H9 (cell line): Measurements from ENCODE around the gene PNMA5. TPM values are rescaled to one million over a fixed set of nuclear protein-coding genes. Genes with fewer than 3 reads are reported as not detected.

Source experiments
- DNase-seq: peaks from one replicate; pipeline ENCODE4 v3.0.0-alpha.2; 2017
- H2AFZ ChIP-seq: one replicate; pipeline ENCODE4 v1.6.1; 2013; ENCODE audit warnings: mild to moderate bottlenecking, low read length, control low read depth, moderate library complexity
- H2AK5ac ChIP-seq: 2 replicates; pipeline ENCODE4 v1.6.1; 2013; ENCODE audit warnings: low read length, control low read depth, mixed read lengths; ENCODE audit not compliant: insufficient read length
- H2BK120ac ChIP-seq: one replicate; pipeline ENCODE4 v1.6.1; 2013; ENCODE audit warnings: low read depth, mild to moderate bottlenecking, low read length, control low read depth, inconsistent platforms; ENCODE audit not compliant: poor library complexity, severe bottlenecking
- H2BK12ac ChIP-seq: 2 replicates; pipeline ENCODE4 v1.6.1; 2013; ENCODE audit warnings: low read length, control low read depth, mixed read lengths, low read depth; ENCODE audit not compliant: insufficient read length
- H2BK15ac ChIP-seq: 2 replicates; pipeline ENCODE4 v1.6.1; 2013; ENCODE audit warnings: low read depth, low read length, control low read depth
- H2BK20ac ChIP-seq: one replicate; pipeline ENCODE4 v1.6.1; 2013; ENCODE audit warnings: low read depth, mild to moderate bottlenecking, low read length, control low read depth, inconsistent platforms; ENCODE audit not compliant: poor library complexity, severe bottlenecking
- H2BK5ac ChIP-seq: 2 replicates; pipeline ENCODE4 v1.6.1; 2013; ENCODE audit warnings: low read length, control low read depth, mixed read lengths; ENCODE audit not compliant: insufficient read length
- H3K14ac ChIP-seq: 2 replicates; pipeline ENCODE4 v1.6.1; 2013; ENCODE audit warnings: low read length, control low read depth; ENCODE audit not compliant: insufficient read depth
- H3K18ac ChIP-seq: 2 replicates; pipeline ENCODE4 v1.6.1; 2013; ENCODE audit warnings: low read depth, mild to moderate bottlenecking, mixed read lengths, low read length, control low read depth; ENCODE audit not compliant: insufficient read length
- H3K23ac ChIP-seq: 2 replicates; pipeline ENCODE4 v1.6.1; 2013; ENCODE audit warnings: low read length, control low read depth, mixed read lengths, low read depth; ENCODE audit not compliant: insufficient read length
- H3K23me2 ChIP-seq: 2 replicates; pipeline ENCODE4 v1.6.1; 2013; ENCODE audit warnings: low read depth, mild to moderate bottlenecking, mixed read lengths, low read length, control low read depth; ENCODE audit not compliant: insufficient read length, poor library complexity, severe bottlenecking
- H3K27ac ChIP-seq: 2 replicates; pipeline ENCODE4 v1.5.1; 2013; ENCODE audit warnings: low read length, control low read depth, mixed read lengths, low read depth; ENCODE audit not compliant: insufficient read length
- H3K27me3 ChIP-seq: 2 replicates; pipeline ENCODE4 v1.6.1; 2013; ENCODE audit warnings: low read length, control low read depth, inconsistent platforms; ENCODE audit not compliant: insufficient read depth
- H3K4ac ChIP-seq: 2 replicates; pipeline ENCODE4 v1.6.1; 2013; ENCODE audit warnings: low read depth, mild to moderate bottlenecking, control low read depth, inconsistent platforms, low read length, moderate library complexity
- H3K4me1 ChIP-seq: 2 replicates; pipeline ENCODE4 v1.6.1; 2013; ENCODE audit warnings: low read length, control low read depth, inconsistent platforms; ENCODE audit not compliant: insufficient read depth
- H3K4me2 ChIP-seq: 2 replicates; pipeline ENCODE4 v1.6.1; 2013; ENCODE audit warnings: low read length, control low read depth, mixed read lengths; ENCODE audit not compliant: insufficient read length, insufficient read depth
- H3K56ac ChIP-seq: 2 replicates; pipeline ENCODE4 v1.6.1; 2013; ENCODE audit warnings: low read depth, mild to moderate bottlenecking, mixed read lengths, low read length, control low read depth; ENCODE audit not compliant: insufficient read length
- H3K79me1 ChIP-seq: 2 replicates; pipeline ENCODE4 v1.6.1; 2013; ENCODE audit warnings: low read depth, mild to moderate bottlenecking, moderate library complexity, low read length, control low read depth, inconsistent platforms; ENCODE audit not compliant: insufficient read depth, poor library complexity, severe bottlenecking
- H3K79me2 ChIP-seq: 2 replicates; pipeline ENCODE4 v1.6.1; 2013; ENCODE audit warnings: low read length, control low read depth, inconsistent platforms; ENCODE audit not compliant: insufficient read depth
- H3K9ac ChIP-seq: 2 replicates; pipeline ENCODE4 v1.6.1; 2013; ENCODE audit warnings: low read length, control low read depth, mixed read lengths; ENCODE audit not compliant: insufficient read length; ENCODE audit errors: extremely low read depth
- H3K9me3 ChIP-seq: one replicate; pipeline ENCODE4 v1.6.1; 2013; ENCODE audit warnings: low read depth, low read length, inconsistent platforms; ENCODE audit not compliant: control insufficient read depth
- H3T11ph ChIP-seq: one replicate; pipeline ENCODE4 v1.6.1; 2013; ENCODE audit warnings: mild to moderate bottlenecking, low read length, control low read depth, inconsistent platforms
- H4K20me1 ChIP-seq: one replicate; pipeline ENCODE4 v1.6.1; 2013; ENCODE audit not compliant: control insufficient read depth, insufficient read length, insufficient read depth
- H4K5ac ChIP-seq: 2 replicates; pipeline ENCODE4 v1.6.1; 2013; ENCODE audit warnings: low read depth, mild to moderate bottlenecking, mixed read lengths, low read length, control low read depth; ENCODE audit not compliant: insufficient read length
- H4K8ac ChIP-seq: replicated peaks from 2 replicates; pipeline ENCODE4 v1.6.1; 2013; ENCODE audit warnings: low read length, control low read depth, mixed read lengths, low read depth; ENCODE audit not compliant: insufficient read length
- H4K91ac ChIP-seq: 2 replicates; pipeline ENCODE4 v1.6.1; 2013; ENCODE audit warnings: low read depth, mild to moderate bottlenecking, moderate library complexity, mixed read lengths, low read length, control low read depth; ENCODE audit not compliant: insufficient read length
- H3K27ac Mint-ChIP-seq, 3 experiments: 2 replicates in 2 of 3; 3 replicates in 1 of 3; pipeline ENCODE4 v1.8.0; 2020 to 2021; ENCODE audit warnings: mixed read lengths in 3 of 3, mild to moderate bottlenecking in 1 of 3, moderate library complexity in 1 of 3
- H3K27me3 Mint-ChIP-seq: 2 replicates; pipeline ENCODE4 v1.8.0; 2021; ENCODE audit warnings: low read depth, mild to moderate bottlenecking, moderate library complexity, mixed read lengths
- H3K36me3 Mint-ChIP-seq, 3 experiments: 2 replicates in 2 of 3; 3 replicates in 1 of 3; pipeline ENCODE4 v1.8.0; 2020 to 2021; ENCODE audit warnings: low read depth in 3 of 3, mixed read lengths in 3 of 3; ENCODE audit not compliant: insufficient read depth in 1 of 3
- H3K4me1 Mint-ChIP-seq, 2 experiments: 2 replicates each; pipeline ENCODE4 v1.8.0; 2020; ENCODE audit warnings: mixed read lengths in 2 of 2
- H3K4me3 Mint-ChIP-seq, 2 experiments: 2 replicates in 1 of 2; 3 replicates in 1 of 2; pipeline ENCODE4 v1.8.0; 2020 to 2021; ENCODE audit warnings: mild to moderate bottlenecking in 2 of 2, mixed read lengths in 2 of 2, moderate library complexity in 1 of 2
- H3K9me3 Mint-ChIP-seq, 2 experiments: 2 replicates in 1 of 2; 3 replicates in 1 of 2; pipeline ENCODE4 v1.8.0; 2020; ENCODE audit warnings: mild to moderate bottlenecking in 2 of 2, mixed read lengths in 2 of 2, moderate library complexity in 1 of 2
- WGBS: extraction: QIAGEN DNeasy Blood & Tissue Kit; methylation state at CpG from one replicate; pipeline ENCODE4 v1.1.7; 2013; ENCODE audit warnings: missing lambda C conversion rate, low lambda C conversion rate, mixed read lengths; ENCODE audit not compliant: insufficient read length; ENCODE audit errors: extremely low coverage; 5-methylcytosine and 5-hydroxymethylcytosine counted together
- total RNA-seq: library from RNA; stranded (reverse); gene quantifications from 2 replicates; pipeline ENCODE4 v1.2.1, GENCODE V29; 2021
- TF ChIP-seq, protein P1 (sequence below): fragments of 200-600 bp; sonication (generic); conservative IDR thresholded peaks from 3 replicates; pipeline ENCODE4 v1.8.0; 2021; ENCODE audit warnings: antibody characterized with exemption, mild to moderate bottlenecking

PNMA5 gene
- total RNA-seq, 1 experiment from 2014 or later: not detected

DNA sequence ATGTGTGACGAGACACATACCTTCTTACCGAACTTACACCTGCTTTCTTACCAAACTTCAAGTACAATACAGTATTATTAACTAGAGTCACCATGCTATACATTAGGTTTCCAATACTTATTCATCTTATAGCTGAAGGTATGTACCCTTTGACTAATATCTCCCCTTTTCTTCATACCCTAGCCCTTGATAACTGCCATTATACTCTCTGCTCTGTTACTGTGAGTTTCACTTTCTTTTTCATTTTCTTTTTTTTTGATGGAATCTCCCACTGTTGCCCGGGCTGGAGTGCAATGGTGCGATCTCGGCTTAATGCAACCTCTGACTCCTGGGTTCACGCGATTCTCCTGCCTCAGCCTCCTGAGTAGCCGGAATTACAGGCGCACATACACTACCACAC lies 3.4 kb upstream of the PNMA5 start:
- Histone ChIP-seq H2BK15ac (no peak overlapping the region), H3K27me3 (no peaks in the 10 kb centered on the region), H4K20me1 (no peaks in the 10 kb centered on the region), H2AK5ac (no peak overlapping the region), H2AFZ (no peak overlapping the region), H3K79me1 (no peaks in the 10 kb centered on the region), H3K56ac (no peak overlapping the region), H3K4me2 (no peak overlapping the region), H4K8ac (no peak overlapping the region), H3K79me2 (no peaks in the 10 kb centered on the region), H2BK12ac (no peak overlapping the region), H3K18ac (no peak overlapping the region), H3K23ac (no peak overlapping the region), H2BK120ac (no peak overlapping the region), H3K4ac (no peak overlapping the region), H3K9ac (no peak overlapping the region), H4K91ac (no peak overlapping the region), H4K5ac (no peak overlapping the region), H3K14ac (no peak overlapping the region), H2BK5ac (no peak overlapping the region), H2BK20ac (no peak overlapping the region), H3T11ph (no peak overlapping the region), H3K4me1 (no peaks in the 10 kb centered on the region; the same call in 1 of the 2 replicates), H3K23me2 (no peaks in the 10 kb centered on the region), H3K27ac (no peak overlapping the region), H3K9me3 (peaks cover 39% of the 10 kb centered on the region)
- peaks cover 53 to 70% of the 10 kb centered on the region in 2 experiments for H3K9me3 Mint-ChIP-seq
- peaks cover 0 to 9% of the 10 kb centered on the region in 2 experiments; a peak in 1 of 4 replicates for H3K4me1 Mint-ChIP-seq
- H3K27me3 Mint-ChIP-seq: peaks cover 14% of the 10 kb centered on the region
- H3K27ac Mint-ChIP-seq: no peak overlapping the region
- no peak for DNase-seq
- TF ChIP-seq, protein P1, sequence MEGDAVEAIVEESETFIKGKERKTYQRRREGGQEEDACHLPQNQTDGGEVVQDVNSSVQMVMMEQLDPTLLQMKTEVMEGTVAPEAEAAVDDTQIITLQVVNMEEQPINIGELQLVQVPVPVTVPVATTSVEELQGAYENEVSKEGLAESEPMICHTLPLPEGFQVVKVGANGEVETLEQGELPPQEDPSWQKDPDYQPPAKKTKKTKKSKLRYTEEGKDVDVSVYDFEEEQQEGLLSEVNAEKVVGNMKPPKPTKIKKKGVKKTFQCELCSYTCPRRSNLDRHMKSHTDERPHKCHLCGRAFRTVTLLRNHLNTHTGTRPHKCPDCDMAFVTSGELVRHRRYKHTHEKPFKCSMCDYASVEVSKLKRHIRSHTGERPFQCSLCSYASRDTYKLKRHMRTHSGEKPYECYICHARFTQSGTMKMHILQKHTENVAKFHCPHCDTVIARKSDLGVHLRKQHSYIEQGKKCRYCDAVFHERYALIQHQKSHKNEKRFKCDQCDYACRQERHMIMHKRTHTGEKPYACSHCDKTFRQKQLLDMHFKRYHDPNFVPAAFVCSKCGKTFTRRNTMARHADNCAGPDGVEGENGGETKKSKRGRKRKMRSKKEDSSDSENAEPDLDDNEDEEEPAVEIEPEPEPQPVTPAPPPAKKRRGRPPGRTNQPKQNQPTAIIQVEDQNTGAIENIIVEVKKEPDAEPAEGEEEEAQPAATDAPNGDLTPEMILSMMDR: no peak
- peaks cover 0 to 2% (median 0%) of the 10 kb centered on the region in 3 experiments; a peak in 3 of 7 replicates for H3K36me3 Mint-ChIP-seq
- no CpG with 5 or more reads among the region's 9 CpGs for WGBS
- no peak overlapping the region for H3K4me3 Mint-ChIP-seq
